ENCODE measurements around the gene STK17A. TPM values are rescaled to one million over a fixed set of nuclear protein-coding genes. Genes with fewer than 3 reads are reported as not detected.

STK17A gene
- total and polyA plus RNA-seq, 2 of the 8 experiments (the other 6 are each of a cell fraction or from before 2014, with no cell fraction given) = 2.2 to 12.2 TPM

- TF ChIP-seq GABPA (IDR thresholded peaks at IDR 0.05; ENCODE audit: borderline replicate concordance, insufficient read depth, low read length) (no peak), TEAD4 (IDR thresholded peaks at IDR 0.05; ENCODE audit: low read depth, low read length) (no peak)
Observed at GRCh38 chr7:43646603-43647338, 63.9 kb downstream of the STK17A start (continued).
